CD4-positive, alpha-beta T cell treated with Interleukin-6 for 4 hours (primary cell): ENCODE measurements around the gene CCND1.

ENCODE experiments used
- DNase-seq: peaks from one replicate; pipeline ENCODE4 v3.0.0-alpha.2; 2020; ENCODE audit warnings: mixed read lengths

CCND1 gene

DNA sequence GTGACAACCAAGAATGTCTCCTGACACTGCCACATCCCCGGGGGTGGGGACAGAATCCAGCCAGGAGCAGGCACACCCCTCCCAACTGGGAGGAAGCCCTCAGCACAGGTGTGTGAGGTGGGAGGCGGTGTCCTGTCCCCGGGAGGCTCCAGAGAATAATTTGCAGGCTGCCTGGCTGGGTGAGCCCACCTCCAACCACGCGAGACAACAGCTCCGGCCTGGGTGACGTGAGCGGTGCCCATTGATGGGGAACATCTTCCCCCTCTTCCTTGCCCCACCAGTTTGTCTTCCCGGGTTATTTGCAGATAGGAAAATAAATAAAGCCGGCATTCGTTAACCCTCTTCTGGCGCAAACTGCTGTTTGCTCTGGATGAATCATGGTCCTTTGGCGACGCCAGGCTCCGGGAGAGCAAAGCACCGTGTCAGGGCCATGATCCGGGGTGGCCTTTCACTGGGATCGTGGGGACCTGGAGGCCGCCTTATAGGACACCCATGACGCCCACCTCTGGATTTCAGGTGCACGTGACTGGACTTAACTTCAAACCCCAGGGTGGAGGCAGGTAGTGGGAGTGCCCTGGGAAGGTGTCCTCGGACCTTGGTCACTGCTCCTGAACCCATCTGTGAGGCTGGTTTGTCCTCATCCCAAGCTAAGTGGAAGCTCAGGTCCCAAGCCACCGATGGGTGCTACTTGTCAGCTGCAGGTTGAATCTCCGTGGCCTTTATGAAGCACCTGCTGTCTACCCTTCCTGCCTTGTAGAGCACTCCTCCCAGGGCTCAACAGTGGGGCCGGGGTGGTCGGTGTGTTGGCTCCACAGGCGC, 13.9 kb downstream of the CCND1 start:
- no peak for DNase-seq

DNA sequence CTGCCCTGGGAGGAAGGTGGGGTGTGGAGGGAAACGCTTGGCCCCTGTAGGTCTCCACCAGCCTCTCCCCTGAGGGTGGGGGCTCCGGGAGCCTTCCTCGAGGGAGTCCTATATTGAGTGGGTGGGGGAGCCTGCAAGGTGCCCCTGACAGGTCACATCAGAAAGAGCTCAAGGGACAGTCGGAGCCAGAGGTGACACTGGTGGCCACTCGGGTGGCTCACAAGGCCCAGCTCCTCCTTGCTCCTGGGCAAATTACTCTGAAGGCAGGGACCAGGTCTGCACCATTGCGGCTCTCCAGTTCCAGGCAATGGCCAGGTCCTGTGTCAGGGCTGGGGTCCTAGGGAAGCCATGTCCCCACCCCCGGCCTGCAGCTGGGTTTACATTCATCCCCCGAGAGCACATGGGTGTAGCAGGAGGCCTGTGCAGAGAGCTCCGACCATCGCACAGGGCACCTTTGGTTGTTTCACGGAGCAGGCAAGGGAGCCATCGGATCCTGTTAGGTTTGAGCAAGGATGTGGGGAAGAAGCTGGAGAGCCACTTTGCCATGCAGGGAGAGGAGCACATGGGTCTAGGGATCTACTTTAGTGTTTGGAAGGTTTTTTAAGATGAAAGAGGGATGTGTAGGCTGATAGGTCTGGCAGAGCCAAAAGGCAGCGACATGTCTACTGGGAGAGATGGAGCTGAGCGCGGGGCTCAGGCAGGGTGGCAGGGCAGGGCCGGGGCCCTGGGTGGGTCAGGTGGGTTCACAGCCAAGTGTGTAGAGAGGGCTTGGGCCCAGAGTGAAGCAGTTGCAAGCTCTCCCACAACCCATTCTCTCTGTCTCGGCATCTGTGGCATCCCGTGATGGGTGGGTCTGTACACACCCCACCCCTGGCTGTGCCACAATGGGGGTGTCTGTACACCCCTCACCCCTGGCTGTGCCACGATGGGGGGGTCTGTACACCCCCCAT, 14.8 kb downstream of the CCND1 start:
- no peak for DNase-seq

DNA sequence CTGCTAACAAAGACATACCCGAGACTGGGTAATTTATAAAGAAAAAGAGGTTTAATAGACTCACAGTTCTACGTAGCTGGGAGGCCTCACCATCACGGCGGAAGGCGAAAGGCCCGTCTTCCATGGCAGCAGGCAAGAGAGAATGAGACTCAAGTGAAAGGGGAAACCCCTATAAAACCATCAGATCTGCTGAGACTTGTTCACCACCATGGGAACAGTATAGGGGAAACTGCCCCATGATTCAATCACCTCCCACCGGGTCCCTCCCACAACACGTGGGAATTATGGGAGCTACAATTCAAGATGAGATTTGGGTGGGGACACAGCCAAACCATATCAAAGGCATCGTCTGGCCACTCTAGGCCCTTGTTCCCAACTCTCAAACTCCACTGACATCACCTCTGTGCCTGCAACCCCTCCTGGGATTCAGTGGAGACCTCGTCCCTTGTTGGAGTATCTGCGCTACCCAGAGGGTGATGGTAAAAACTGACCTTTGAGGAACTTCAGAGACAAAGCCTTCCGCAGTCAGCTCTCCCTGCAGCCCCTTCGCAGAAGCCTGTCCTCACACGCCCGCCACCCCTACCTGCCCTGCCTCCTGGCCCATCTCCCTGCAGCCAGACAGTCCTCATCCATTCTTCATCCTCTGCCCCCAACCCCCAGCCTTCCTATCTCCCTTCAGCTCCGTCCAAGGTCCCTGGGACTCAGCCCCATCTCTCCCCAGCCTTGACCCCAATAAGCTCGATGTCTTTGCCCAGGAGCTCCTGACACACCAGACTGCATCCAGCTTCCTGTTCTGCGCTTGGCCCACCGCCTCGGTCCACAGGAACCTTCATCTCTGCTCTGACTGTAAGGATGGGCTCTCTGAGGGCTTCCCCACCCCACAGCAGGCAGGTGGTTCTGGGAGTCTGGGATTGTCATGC, 15.8 kb downstream of the CCND1 start:
- no peak for DNase-seq

DNA sequence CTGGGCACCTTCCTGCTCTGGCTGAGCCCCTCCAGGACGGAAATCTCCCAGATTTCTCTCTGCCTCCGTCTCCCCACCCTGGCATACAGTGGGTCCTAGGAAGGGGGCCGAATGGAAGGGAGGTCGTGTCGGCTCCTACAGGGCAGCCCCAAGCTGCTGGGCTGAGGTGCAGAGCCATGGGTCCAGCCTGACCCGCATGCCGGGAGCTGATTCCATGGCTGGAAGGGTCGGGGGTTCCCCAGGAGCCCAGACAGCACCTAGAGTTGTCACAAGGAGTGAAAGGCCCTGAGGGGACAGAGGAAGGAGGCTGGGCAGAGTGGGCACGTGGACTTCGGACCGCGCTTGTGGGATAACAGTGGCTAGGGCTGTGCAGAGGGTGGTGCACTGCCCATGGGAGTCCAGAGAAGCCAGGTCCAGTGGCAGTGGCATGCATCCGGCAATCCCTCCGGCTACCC, 16.5 kb downstream of the CCND1 start:
- DNase-seq, result no peak

DNA sequence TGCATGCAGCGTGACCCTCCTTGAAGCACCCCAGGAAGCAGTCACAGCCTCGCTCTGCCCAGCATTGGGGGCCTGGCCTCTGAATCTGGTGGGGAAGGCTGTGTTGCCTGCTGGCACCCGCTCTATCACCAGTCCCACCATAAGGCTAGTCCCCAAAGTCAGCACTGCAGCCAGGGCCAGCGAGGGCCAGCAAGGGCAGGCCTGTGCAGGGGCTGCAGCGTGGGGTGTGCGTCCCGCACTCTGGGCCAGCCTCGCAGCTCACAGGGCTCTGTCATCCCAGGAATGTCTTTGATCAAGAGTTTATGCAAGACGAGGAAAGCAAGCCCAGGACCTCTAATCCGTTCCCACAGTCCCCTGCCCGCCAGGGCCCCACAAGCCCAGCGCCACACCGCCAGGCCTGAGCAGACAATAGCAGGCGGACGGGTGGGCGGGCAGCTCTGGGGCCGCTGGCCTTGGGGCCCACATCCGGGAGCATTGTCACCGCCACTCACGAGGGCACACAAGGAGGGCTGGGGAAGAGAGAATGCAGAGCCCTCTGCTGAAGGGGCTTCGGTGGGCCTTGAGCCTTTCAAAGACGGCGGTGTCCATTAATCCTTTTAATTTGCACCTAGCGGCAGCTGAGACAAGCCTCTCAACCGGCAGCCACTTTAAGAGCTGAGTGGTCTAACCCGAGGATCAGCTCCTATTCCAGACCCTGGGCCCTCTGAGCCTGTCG, 17.1 kb downstream of the CCND1 start:
- DNase-seq, result no peak

DNA sequence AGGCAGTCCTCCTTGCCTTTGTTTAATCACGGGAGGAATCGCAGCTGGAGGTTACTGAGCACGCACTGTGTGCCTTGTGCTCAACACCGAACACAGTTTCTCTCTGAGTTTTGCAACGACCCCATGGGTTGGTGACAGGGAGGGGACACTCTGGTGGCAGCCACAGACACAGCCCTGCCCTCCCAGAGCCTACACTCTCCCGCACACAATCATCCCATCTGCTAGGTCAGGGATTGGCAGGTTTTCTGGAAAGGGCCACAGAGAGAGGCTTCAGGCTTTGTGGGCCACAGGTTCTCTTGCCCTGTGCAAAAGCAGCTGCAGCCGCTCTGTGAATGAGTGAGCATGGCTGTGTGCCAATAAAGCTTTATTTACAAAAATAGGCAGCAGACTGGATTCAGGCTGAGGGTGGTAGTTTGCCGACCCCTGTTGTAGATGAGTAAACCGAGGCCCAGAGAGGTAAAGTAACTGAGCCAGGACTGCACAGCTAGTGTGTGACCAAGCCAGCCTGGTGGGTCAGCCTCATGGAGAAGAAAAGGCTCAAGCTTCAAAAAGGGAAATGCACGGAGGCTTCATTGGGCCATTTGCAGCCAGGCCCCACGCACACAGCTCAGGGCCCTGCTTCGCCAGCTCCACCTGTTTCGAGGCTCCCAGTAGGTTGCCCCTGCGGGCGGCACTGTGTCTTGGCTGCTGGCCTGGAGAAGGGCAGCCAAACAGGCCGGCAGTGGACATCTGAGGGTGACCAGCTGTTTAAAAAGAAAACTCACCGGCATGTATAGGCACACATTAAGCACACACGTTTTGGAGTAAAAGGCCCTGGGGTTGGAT, 17.9 kb downstream of the CCND1 start:
- DNase-seq, result no peak

DNA sequence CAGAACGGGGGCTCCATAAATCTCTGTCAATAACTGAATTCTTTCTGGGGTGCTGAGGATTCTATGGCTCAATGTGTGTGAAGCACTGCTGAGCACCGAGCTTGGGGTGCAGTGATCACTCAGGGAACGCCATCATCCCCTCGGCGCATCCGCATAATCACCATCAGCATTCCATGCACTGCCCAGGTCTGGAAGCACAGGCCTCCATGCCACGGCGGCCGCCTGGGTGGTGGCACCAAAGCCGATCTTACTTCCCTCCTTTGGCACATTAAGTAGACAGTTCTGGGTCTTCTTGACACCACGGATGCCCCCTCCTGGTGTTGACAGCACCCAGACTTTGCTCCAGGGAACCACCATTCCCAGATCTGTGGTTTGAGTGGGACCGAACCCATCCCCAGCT, 18.6 kb downstream of the CCND1 start:
- no peak for DNase-seq

DNA sequence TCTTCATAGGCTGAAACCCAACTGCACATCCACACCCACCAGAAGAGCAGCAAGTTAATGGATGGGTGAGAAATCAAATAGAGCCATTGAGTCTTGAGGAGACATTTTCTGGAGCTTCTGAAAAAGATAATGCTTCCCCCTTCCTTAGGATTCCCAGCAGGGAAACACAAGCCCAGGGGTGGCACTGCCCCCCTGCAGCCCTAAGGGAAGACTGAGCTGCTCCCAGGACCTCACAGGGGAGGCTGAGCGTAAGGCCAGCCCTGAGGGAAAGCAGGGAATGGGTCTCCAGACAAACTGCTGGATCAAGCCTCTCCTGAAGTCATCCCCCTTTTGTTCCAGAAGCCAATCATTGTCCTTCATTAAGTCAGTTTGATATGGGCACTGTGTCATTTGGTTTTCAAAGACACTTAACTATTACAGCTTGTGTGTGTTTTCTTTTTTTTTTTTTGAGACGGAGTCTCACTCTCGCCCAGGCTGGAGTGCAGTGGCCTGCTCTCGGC, 19.1 kb downstream of the CCND1 start:
- no peak for DNase-seq

DNA sequence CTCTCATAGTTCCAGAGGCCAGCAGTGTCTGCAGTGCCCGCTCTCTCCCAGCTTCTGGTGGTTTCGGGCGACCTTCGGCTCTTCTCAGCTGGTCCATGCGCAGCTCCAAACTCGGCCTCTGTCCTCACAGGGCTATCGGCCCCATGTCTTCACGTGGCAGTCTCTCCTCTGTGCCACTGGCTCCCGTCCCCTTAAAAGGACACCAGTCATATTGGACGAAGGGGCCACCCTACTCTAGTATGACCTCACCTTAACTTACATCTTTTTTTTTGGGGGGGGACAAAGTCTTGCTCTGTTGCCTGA, 20.4 kb downstream of the CCND1 start:
- no peak for DNase-seq

DNA sequence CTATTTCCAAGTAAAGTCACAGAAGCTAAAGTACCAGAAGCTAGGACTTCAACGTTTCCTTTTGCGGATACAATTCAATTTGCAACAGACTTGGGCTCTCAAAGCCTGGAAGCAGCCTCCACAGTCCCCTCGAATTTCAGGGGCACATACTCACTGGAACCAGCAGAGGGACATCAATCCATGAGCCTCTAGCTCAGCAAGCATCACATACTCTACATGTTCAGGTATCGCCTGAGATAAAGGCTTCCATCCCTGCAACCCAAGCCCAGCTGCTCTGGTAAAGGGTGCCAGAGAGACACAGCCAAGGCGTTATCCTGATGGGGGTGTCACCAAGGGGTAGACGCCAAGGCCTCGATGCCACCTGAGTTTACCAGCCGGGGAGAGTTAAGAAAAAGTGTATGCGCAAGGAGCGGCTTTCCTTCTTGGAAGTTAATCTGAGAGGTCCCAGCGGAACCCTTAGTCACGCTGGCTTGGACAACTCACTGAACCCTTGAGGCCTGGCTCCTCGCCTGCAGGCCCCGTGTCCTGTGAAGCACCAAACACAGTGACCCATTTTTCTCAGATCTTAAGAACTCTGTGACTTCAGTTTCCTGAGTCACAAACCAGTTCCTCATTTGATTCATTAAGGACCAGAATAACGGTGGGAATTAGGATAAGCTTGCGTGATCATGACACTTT, 21.2 kb downstream of the CCND1 start:
- DNase-seq, result no peak

DNA sequence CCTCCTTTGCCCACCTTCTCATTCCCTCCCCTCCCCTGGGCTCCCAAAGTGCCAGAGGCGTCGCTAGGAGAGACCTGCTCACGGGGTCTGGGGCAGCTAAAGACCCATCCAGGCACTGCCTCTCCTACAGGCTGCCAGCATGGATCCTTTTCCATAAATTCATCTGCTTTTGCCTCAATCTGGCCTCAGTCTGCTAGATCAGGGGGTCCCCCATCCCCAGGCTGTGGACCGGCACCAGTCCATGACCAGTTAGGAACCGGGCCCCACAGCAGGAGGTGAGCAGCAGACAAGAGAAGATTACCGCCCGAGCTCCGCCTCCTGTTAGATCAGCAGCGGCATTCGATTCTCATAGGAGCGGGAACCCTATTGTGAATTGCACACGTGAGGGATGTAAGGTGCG, 21.9 kb downstream of the CCND1 start:
- DNase-seq, result no peak

DNA sequence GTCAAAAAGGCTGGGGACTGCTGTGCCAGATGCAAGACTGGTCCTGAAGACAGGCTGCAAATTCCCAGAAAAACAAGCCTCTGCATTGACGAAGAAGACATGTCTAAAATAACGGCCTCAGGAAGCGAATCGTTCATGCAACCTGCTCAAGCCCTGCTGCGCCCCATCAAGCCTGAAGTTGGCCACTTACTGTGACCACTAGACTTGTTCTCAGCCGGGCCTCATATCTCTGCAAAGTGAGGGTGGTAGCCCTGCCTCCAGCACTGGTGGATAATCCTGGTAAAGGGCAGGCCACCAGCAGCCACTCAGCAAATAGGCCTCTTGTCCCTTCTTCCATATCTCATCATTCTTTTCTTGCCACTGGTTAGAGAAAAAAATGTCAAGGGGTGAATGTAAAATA, 22.4 kb downstream of the CCND1 start:
- DNase-seq, result no peak

DNA sequence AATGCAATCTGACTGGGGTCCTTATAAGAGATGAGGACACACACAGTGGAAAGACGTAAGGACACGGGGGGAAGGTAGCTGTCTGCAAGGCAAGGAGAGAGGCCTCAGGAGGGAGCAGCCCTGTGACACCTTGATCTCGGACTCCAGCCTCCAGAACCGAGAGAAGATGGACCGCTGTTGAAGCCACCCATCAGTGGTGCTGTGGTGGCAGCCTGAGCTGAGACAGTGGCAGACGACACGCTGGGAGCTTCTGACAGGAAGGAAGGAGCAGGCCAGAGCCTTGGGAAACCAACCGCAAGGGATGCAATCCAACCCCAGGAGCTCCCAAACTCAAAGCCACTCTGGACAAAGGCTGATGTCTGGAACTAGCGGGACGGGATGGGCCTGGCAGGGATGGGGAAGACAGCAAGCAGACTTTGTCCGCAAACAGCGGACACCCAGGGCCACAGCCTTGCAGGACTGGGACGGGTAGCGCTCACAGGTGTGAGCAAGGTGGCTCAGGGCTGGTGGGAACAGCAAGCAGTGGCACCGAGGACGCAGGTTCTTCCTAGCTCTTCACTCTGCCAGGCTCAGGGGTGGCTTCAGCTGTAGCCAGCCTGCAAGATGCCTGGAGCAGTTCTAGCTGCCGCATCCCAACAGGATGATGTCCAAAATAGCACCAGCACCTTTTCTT, 23.3 kb downstream of the CCND1 start:
- DNase-seq, result no peak

DNA sequence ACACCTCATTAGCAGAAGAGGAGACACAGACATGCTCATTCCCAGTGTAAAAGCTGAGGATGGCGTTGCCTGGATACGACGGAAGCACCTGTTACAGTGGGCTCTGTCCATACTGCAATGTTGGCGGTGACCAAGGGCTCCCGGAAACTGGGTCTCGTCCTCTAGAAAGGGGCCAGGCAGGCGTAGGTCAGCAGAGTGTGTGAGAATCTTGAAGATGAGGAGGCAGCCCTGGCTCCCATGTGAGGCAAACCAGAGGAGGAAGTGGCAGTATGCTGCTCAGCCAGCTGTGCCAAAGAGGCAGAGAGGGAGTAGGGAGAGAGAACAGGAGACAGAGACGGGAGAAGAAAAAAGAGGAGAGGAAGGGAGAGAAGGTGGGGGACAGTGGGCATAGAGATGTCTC, 23.9 kb downstream of the CCND1 start:
- DNase-seq, result no peak

DNA sequence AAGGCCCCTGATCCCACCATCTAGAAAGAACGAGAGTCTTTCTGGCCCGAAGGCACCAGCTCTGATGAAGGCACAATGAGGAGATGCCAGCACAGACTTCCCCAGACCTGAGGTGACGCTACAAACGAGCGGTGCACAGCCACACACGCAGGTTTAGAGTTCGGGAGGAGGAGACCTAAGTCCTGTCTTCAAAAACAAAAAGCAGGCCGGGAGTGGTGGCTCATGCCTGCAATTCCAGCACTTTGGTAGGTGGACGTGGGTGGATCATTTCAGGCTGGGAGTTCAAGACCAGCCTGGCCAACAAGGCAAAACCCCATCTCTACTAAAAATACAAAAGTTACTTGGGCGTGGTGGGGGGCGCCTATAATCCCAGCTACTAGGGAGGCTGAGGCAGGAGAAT, 24.7 kb downstream of the CCND1 start:
- no peak for DNase-seq

DNA sequence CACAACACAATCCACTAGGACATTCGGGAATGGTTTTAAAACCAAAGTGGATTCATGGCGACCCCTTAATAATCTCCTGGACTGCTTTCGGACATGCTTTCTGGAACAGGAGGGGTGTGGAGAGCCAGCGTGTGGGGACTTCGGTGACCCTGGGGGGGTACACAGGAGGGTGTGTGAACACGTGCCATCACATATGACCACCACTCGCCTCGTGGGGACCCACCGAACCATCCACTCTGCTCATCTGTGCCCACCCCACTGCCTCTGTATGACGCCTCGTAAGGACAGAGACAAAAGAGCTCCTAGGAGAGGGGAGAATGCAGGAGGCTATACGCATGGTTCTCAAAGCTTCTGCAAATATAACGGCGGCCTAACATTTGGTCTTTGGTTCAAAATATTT, 25.3 kb downstream of the CCND1 start:
- no peak for DNase-seq

DNA sequence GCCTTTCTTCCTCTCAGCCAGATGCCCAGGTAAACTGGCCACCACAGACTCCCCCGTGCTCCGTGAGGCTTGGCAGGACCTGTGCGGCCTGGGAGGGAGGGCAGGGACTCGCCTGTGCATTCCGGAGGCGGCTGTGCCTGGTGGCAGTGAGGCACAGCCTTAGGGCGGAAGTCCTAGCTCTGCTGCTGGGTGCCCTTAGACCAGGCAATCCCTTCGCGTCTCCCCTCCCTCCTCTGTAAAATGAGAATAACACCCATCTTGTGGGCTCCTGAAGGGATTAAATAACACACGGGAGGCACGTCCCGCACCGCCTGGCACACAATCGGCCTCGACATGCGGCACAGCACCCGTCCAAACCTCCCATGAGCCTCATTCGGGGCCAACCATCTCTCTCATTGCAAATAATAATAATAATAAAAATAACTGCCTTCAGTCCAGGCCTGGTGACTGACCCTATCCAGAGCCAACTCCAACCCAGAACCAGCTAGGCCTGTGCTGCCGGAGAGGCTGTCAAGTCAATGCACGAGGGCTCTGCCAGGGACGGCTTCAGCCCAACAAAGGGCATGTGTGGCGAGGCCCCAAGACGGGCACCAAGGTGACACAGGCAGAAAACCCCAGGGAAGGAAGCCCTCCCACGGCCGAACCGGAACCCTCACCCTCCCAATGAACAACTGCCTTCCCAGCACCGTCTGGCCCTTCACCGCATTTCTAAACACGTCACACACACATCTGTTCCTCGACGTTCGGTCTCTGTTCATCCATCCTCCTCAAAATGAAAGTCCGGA, 26.0 kb downstream of the CCND1 start:
- DNase-seq, result no peak

DNA sequence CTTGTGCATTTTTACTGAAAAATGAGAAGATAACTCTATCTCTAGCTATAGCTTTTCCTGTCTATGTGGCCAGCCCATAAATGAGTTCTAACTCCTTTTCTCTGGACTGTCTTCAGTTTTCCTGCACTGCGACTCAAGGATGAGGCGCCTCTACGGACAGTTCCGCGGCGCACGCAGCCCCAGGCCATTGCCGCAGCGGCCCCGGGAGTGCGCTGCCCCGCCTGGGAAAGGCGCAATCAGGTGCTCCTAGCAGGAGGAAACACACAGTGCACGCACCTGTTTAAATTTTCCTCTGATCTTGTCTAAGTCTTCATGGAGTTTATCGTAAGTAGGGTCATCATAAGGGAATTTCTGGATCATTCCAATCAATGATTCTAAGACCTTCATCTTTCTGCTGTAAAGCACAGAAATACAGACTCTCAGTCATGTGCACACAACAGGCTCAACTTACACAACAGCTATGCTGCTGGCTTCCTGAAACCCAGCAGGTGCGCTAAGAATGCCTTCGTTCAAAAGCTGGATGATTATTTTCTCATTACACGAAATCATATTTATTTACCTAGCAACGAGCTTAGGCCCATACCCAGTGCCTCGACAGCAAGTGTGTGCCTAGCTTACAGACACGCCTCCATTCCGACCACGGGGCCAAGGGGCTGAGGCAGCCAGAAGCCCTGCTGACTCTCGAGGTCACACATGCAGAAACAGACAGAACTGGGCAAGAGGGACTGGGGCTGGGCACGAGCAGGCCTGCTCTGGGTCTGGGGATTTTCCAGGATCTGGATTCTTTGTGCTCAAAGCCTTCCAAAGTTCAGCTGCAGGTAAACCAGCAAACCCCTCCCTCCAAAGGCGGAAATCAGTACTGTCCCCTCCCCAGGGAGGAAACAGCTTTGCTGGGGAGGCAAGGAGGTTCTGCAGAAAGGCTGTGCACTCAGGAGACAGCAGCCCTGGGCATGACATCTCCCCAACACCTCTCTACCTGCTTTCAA, 27.0 kb downstream of the CCND1 start:
- no peak for DNase-seq
